ENCODE results near the gene COL5A1.
"Not testable (repeated sequence)": the region's sequence is repeated elsewhere in the genome, so short reads cannot be mapped to it uniquely, and the experiment has no call there.

COL5A1 gene

GRCh38 chr9:134658378-134658955, 16.9 kb downstream of the COL5A1 start:
- DNase-seq, result no peak

- no peak for DNase-seq
Measured at GRCh38 chr9:134659688-134660131, 18.1 kb downstream of the COL5A1 start.

- DNase-seq, result no peak
Measured at GRCh38 chr9:134660407-134660806, 18.8 kb downstream of the COL5A1 start.

GRCh38 chr9:134661299-134661698, 19.7 kb downstream of the COL5A1 start:
- DNase-seq, result no peak

GRCh38 chr9:134661791-134662142, 20.2 kb downstream of the COL5A1 start:
- DNase-seq, result no peak

GRCh38 chr9:134662143-134662876, 20.7 kb downstream of the COL5A1 start:
- DNase-seq, result no peak

GRCh38 chr9:134663084-134663483, 21.5 kb downstream of the COL5A1 start:
- no peak for DNase-seq

- DNase-seq, result no peak
Measured at GRCh38 chr9:134663753-134664415, 22.3 kb downstream of the COL5A1 start.

GRCh38 chr9:134664446-134664845, 22.8 kb downstream of the COL5A1 start:
- no peak for DNase-seq

- no peak for DNase-seq
Measured at GRCh38 chr9:134666208-134666607, 24.6 kb downstream of the COL5A1 start.

- DNase-seq, result no peak
Measured at GRCh38 chr9:134666831-134667230, 25.2 kb downstream of the COL5A1 start.

GRCh38 chr9:134668977-134669376, 27.4 kb downstream of the COL5A1 start:
- not testable (repeated sequence) for DNase-seq

- no peak for DNase-seq
Measured at GRCh38 chr9:134669399-134669955, 27.9 kb downstream of the COL5A1 start.

- DNase-seq, result no peak
Measured at GRCh38 chr9:134670042-134670525, 28.5 kb downstream of the COL5A1 start.

GRCh38 chr9:134670851-134671281, 29.3 kb downstream of the COL5A1 start:
- DNase-seq, result no peak

- DNase-seq, result no peak
Measured at GRCh38 chr9:134671341-134672113, 29.9 kb downstream of the COL5A1 start.

- no peak for DNase-seq
Measured at GRCh38 chr9:134676361-134676760, 34.8 kb downstream of the COL5A1 start.

GRCh38 chr9:134676886-134677285, 35.3 kb downstream of the COL5A1 start:
- no peak for DNase-seq

GRCh38 chr9:134677743-134678142, 36.1 kb downstream of the COL5A1 start:
- DNase-seq, result no peak

- no peak for DNase-seq
Measured at GRCh38 chr9:134678206-134678605, 36.6 kb downstream of the COL5A1 start.

- DNase-seq, result no peak
Measured at GRCh38 chr9:134678666-134679443, 37.3 kb downstream of the COL5A1 start.

Measured in NCI-H1417 treated with DMSO at 0.1 percent for 48 hours (cell line).